CD14-positive monocyte (primary cell): ENCODE measurements around the gene IPO8. TPM values are rescaled to one million over a fixed set of nuclear protein-coding genes. Genes with fewer than 3 reads are reported as not detected.

Experiments
- DNase-seq, 3 donors: peaks; one replicate each; pipeline ENCODE4 v3.0.0-alpha.2; 2011 to 2022
- H2AFZ ChIP-seq: 2 replicates; pipeline ENCODE4 v1.6.0; 2012; ENCODE audit warnings: mild to moderate bottlenecking, low read depth, low read length, inconsistent platforms; ENCODE audit not compliant: insufficient read depth, poor library complexity, severe bottlenecking
- H3K27ac ChIP-seq, 2 donors: 1 replicate in 1 of 2; 2 replicates in 1 of 2; pipeline ENCODE4 v1.5.1; 2012 to 2013; ENCODE audit warnings: low read length in 2 of 2, control low read depth in 1 of 2, inconsistent platforms in 1 of 2, low read depth in 1 of 2, mild to moderate bottlenecking in 1 of 2
- H3K27me3 ChIP-seq, 2 donors: one replicate each; pipeline versions ENCODE4 v1.6.0 to v1.6.1; 2011 to 2013; ENCODE audit warnings: low read length in 2 of 2; ENCODE audit not compliant: control insufficient read depth in 2 of 2, insufficient read depth in 2 of 2
- H3K36me3 ChIP-seq, 2 donors: replicated peaks in 1 of 2; 1 replicate in 1 of 2; 2 replicates in 1 of 2; pipeline versions ENCODE4 v1.5.1 to v1.6.1; 2012 to 2013; ENCODE audit warnings: low read length in 2 of 2, control low read depth in 1 of 2, inconsistent platforms in 1 of 2, mild to moderate bottlenecking in 1 of 2; ENCODE audit not compliant: insufficient read depth in 2 of 2, control insufficient read depth in 1 of 2
- H3K4me1 ChIP-seq, 2 donors: 1 replicate in 1 of 2; 2 replicates in 1 of 2; pipeline versions ENCODE4 v1.5.1 to v1.6.1; 2012 to 2013; ENCODE audit warnings: low read length in 2 of 2, control low read depth in 1 of 2, inconsistent platforms in 1 of 2, mild to moderate bottlenecking in 1 of 2, moderate library complexity in 1 of 2; ENCODE audit not compliant: insufficient read depth in 2 of 2, control insufficient read depth in 1 of 2
- H3K4me2 ChIP-seq: replicated peaks from 2 replicates; pipeline ENCODE3; 2012; ENCODE audit warnings: low read length, moderate library complexity, mild to moderate bottlenecking; ENCODE audit not compliant: poor library complexity, severe bottlenecking; ENCODE audit errors: extremely low read depth
- H3K4me3 ChIP-seq, 3 experiments: fragments of 200-600 bp in 1 of 3; sonication (generic) in 1 of 3; replicated peaks in 1 of 3; 1 replicate in 2 of 3; 2 replicates in 1 of 3; pipeline ENCODE4 v1.5.1; 2011 to 2013; ENCODE audit warnings: low read length in 3 of 3, mild to moderate bottlenecking in 3 of 3, control low read depth in 2 of 3, low read depth in 2 of 3, inconsistent platforms in 1 of 3, moderate library complexity in 1 of 3
- H3K79me2 ChIP-seq: 2 replicates; pipeline ENCODE4 v1.6.0; 2012; ENCODE audit warnings: mild to moderate bottlenecking, control low read depth, inconsistent platforms, low read length, moderate library complexity; ENCODE audit not compliant: insufficient read depth
- H3K9ac ChIP-seq: 2 replicates; pipeline ENCODE4 v1.6.0; 2017; ENCODE audit warnings: low read length, mild to moderate bottlenecking; ENCODE audit not compliant: insufficient read depth, poor library complexity, severe bottlenecking
- H3K9me3 ChIP-seq, 2 donors: replicated peaks in 1 of 2; 1 replicate in 1 of 2; 2 replicates in 1 of 2; pipeline versions ENCODE4 v1.5.1 to v1.6.1; 2012 to 2013; ENCODE audit warnings: low read length in 2 of 2, control low read depth in 1 of 2; ENCODE audit not compliant: control insufficient read depth in 1 of 2, insufficient read depth in 1 of 2
- H4K20me1 ChIP-seq: 2 replicates; pipeline ENCODE4 v1.6.0; 2012; ENCODE audit warnings: mild to moderate bottlenecking, low read length, control low read depth, moderate library complexity; ENCODE audit not compliant: insufficient read depth
- H3K27ac Mint-ChIP-seq, 7 donors: one replicate each; pipeline ENCODE4 v1.8.0; 2020; ENCODE audit warnings: mild to moderate bottlenecking in 7 of 7, mixed read lengths in 7 of 7, moderate library complexity in 6 of 7, inconsistent platforms in 2 of 7
- H3K27me3 Mint-ChIP-seq, 3 donors: one replicate each; pipeline ENCODE4 v1.8.0; 2021 to 2022; ENCODE audit warnings: low read depth in 3 of 3, mild to moderate bottlenecking in 3 of 3, mixed read lengths in 3 of 3, moderate library complexity in 3 of 3, inconsistent platforms in 1 of 3
- H3K36me3 Mint-ChIP-seq, 2 donors: one replicate each; pipeline ENCODE4 v1.8.0; 2020; ENCODE audit warnings: mixed read lengths in 2 of 2, inconsistent platforms in 1 of 2, mild to moderate bottlenecking in 1 of 2
- H3K4me1 Mint-ChIP-seq: one replicate; pipeline ENCODE4 v1.8.0; 2020; ENCODE audit warnings: mild to moderate bottlenecking, mixed read lengths
- H3K4me3 Mint-ChIP-seq, 2 donors: one replicate each; pipeline ENCODE4 v1.8.0; 2020; ENCODE audit warnings: mild to moderate bottlenecking in 2 of 2, mixed read lengths in 2 of 2, moderate library complexity in 1 of 2
- H3K9me3 Mint-ChIP-seq, 7 donors: one replicate each; pipeline ENCODE4 v1.8.0; 2020 to 2022; ENCODE audit warnings: mixed read lengths in 7 of 7, mild to moderate bottlenecking in 6 of 7, moderate library complexity in 6 of 7, inconsistent platforms in 2 of 7
- WGBS: methylation state at CpG from one replicate; pipeline ENCODE4 v1.1.5; 2013; ENCODE audit warnings: missing lambda C conversion rate; ENCODE audit not compliant: insufficient coverage; 5-methylcytosine and 5-hydroxymethylcytosine counted together
- intact Hi-C, 2 donors: fragments of 100-400 bp; cut with micrococcal nuclease; formaldehyde crosslinking; loops; one replicate each; pipeline versions ENCODE4 v1.15.0 to v1.15.1; 2023
- polyA plus RNA-seq, 3 donors: library from polyadenylated mRNA; depleted of rRNA in 1 of 3; unstranded in 2 of 3; stranded (reverse) in 1 of 3; fragments of 300-500 nt in 2 of 3; fragments of >200 nt in 1 of 3; fragmentation: Illumina TruSeq in 2 of 3; gene quantifications; 1 replicate in 2 of 3; 2 replicates in 1 of 3; pipeline ENCODE4 v1.2.3, GENCODE V29; 2012 to 2021
- TF ChIP-seq, protein P1 (sequence below): fragments of 200-600 bp; IDR thresholded peaks from one replicate; pipeline ENCODE4 v1.8.0; 2022; ENCODE audit warnings: antibody characterized with exemption, mild to moderate bottlenecking

IPO8 gene
- polyA plus RNA-seq, 3 donors: 8.4 to 15.8 (median 12.5) TPM

DNA sequence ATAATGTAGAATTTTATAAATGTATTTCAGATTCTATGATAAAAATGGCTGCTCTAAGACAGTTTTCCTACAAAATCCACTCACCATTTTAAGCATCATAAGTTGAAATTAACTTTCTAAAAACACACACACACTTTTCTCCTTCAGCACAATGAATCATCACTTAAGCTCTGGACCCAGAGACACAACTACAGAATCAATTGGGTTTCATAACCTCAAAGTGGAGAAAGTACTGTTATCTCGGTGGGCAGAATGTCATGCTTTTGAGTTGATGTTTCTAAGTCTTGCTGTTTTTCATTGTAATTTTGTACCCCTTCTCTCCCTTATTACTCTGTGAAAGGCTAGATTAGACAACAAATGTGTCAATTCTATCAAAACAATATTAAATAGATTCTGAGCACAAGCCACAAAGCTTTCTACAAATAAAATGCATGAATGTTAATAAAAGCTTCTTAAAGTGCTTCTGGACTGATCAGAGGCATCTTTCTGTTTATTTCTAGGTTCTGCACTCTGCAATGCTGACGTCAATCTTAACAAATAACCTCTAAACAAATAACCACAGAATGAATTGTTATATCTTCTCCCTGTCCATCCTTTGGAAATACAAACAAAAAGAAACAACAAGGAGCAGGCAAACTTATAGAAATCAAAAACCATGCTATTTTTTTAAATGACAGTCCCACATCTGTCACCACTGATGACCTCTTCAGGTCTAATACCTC is 8.2 kb downstream of the IPO8 start:
- Histone ChIP-seq H3K4me3 (no peak overlapping the region), H4K20me1 (peaks cover 2% of the 10 kb centered on the region), H3K4me2 (no peak overlapping the region), H3K36me3 (peaks cover 5 to 19% of the 10 kb centered on the region in 2 donors), H3K27me3 (no peaks in the 10 kb centered on the region), H3K4me1 (peaks cover 8 to 11% of the 10 kb centered on the region in 2 donors), H2AFZ (no peak overlapping the region), H3K9ac (no peak overlapping the region), H3K79me2 (peaks cover 49% of the 10 kb centered on the region), H3K9me3 (no peaks in the 10 kb centered on the region), H3K27ac (no peak overlapping the region)
- no CpG with 5 or more reads among the region's 2 CpGs for WGBS
- Mint-ChIP-seq H3K9me3 (peaks cover 0 to 3% (median 0%) of the 10 kb centered on the region in 7 donors), H3K4me1 (peaks cover 20% of the 10 kb centered on the region), H3K27me3 (no peaks in the 10 kb centered on the region), H3K36me3 (peaks cover 28 to 42% of the 10 kb centered on the region in 2 donors), H3K4me3 (no peak overlapping the region), H3K27ac (no peak overlapping the region)
- TF ChIP-seq, protein P1, sequence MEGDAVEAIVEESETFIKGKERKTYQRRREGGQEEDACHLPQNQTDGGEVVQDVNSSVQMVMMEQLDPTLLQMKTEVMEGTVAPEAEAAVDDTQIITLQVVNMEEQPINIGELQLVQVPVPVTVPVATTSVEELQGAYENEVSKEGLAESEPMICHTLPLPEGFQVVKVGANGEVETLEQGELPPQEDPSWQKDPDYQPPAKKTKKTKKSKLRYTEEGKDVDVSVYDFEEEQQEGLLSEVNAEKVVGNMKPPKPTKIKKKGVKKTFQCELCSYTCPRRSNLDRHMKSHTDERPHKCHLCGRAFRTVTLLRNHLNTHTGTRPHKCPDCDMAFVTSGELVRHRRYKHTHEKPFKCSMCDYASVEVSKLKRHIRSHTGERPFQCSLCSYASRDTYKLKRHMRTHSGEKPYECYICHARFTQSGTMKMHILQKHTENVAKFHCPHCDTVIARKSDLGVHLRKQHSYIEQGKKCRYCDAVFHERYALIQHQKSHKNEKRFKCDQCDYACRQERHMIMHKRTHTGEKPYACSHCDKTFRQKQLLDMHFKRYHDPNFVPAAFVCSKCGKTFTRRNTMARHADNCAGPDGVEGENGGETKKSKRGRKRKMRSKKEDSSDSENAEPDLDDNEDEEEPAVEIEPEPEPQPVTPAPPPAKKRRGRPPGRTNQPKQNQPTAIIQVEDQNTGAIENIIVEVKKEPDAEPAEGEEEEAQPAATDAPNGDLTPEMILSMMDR: no peak
- intact Hi-C loops: no loop called here
- DNase-seq: no peak

DNA sequence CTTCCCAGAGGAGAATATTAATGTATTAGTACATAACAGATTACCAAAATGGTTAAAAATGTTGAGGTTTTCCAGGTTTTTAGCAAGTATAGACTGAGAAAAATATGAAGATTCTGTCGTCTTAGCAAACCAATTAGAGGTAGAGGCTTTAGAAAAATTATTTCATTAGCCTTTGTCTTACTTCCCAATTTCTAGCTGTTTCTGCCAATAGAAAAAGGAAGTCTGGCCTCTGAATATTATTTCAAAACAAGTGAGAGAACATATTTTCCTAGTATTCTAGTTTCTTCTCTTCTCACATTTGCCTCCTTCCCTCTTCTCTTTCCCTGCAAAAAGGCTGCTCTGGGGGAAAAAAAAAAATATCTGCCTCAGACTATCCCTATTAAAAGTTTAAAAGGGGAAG is 16.4 kb downstream of the IPO8 start:
- peak in 2 of 3 donors; percentile 17 to 55 for DNase-seq
- H3K9me3 Mint-ChIP-seq: peaks cover 0 to 2% (median 0%) of the 10 kb centered on the region in 7 donors
- no peak overlapping the region for H3K9ac ChIP-seq
- H4K20me1 ChIP-seq: no peaks in the 10 kb centered on the region
- H3K4me1 Mint-ChIP-seq: peaks cover 44% of the 10 kb centered on the region
- H3K4me2 ChIP-seq: peak overlapping the region; percentile 67
- no peaks in the 10 kb centered on the region for H3K27me3 ChIP-seq
- no CpG with 5 or more reads among the region's 1 CpG for WGBS
- no peaks in the 10 kb centered on the region for H3K9me3 ChIP-seq
- H3K36me3 Mint-ChIP-seq: peaks cover 29 to 38% of the 10 kb centered on the region in 2 donors
- peaks cover 4% of the 10 kb centered on the region for H3K79me2 ChIP-seq
- peak overlapping the region; percentile 47 to 88 (median 81) for H3K27ac Mint-ChIP-seq
- H3K4me3 Mint-ChIP-seq: peak overlapping the region; percentile 28 to 51
- intact Hi-C loops: no loop called here
- H2AFZ ChIP-seq: peak overlapping the region; percentile 43
- peaks cover 34 to 46% of the 10 kb centered on the region in 2 donors for H3K4me1 ChIP-seq
- H3K4me3 ChIP-seq: peak overlapping the region in 1 of 3 experiments; percentile 54
- no peaks in the 10 kb centered on the region for H3K27me3 Mint-ChIP-seq
- peaks cover 23 to 31% of the 10 kb centered on the region in 2 donors for H3K36me3 ChIP-seq
- H3K27ac ChIP-seq: peak overlapping the region; percentile 58 to 70
- TF ChIP-seq, protein P1: no peak
